Neural progenitor cell (in vitro differentiated cells): Measurements from ENCODE around the gene KIF1B.

Source experiments
- EZH2 ChIP-seq: fragments of 200-600 bp; sonication (generic); IDR thresholded peaks from 2 replicates; pipeline ENCODE4 v1.6.1; 2017; ENCODE audit warnings: antibody characterized with exemption, mild to moderate bottlenecking, moderate library complexity
- EZH2phosphoT487 ChIP-seq: fragments of 200-600 bp; sonication (generic); IDR thresholded peaks from 2 replicates; pipeline ENCODE4 v1.6.1; 2017; ENCODE audit warnings: antibody characterized with exemption
- TF ChIP-seq, protein P1 (sequence below): fragments of 200-600 bp; sonication (generic); IDR thresholded peaks from 2 replicates; pipeline ENCODE4 v1.5.1; 2017; ENCODE audit warnings: antibody characterized with exemption, mild to moderate bottlenecking

- TF ChIP-seq EZH2 = no peak
- no peak for TF ChIP-seq EZH2phosphoT487
- TF ChIP-seq, protein P1, sequence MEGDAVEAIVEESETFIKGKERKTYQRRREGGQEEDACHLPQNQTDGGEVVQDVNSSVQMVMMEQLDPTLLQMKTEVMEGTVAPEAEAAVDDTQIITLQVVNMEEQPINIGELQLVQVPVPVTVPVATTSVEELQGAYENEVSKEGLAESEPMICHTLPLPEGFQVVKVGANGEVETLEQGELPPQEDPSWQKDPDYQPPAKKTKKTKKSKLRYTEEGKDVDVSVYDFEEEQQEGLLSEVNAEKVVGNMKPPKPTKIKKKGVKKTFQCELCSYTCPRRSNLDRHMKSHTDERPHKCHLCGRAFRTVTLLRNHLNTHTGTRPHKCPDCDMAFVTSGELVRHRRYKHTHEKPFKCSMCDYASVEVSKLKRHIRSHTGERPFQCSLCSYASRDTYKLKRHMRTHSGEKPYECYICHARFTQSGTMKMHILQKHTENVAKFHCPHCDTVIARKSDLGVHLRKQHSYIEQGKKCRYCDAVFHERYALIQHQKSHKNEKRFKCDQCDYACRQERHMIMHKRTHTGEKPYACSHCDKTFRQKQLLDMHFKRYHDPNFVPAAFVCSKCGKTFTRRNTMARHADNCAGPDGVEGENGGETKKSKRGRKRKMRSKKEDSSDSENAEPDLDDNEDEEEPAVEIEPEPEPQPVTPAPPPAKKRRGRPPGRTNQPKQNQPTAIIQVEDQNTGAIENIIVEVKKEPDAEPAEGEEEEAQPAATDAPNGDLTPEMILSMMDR = no peak
These were observed 196.8 kb downstream of the KIF1B start for GRCh38 chr1:10407201-10407600.
